NCI-H345 treated with DMSO at 0.1 percent for 48 hours (cell line): ENCODE measurements around the gene ADH5.
"Not testable (repeated sequence)": the region's sequence is repeated elsewhere in the genome, so short reads cannot be mapped to it uniquely, and the experiment has no call there.

ENCODE experiments used
- DNase-seq: peaks from one replicate; lab custom pipeline; 2025; ENCODE audit not compliant: unreplicated experiment; lab: John Stamatoyannopoulos, UW

The ADH5 gene

GRCh38 chr4:99038213-99038612 lies 50.4 kb downstream of the ADH5 start:
- no peak for DNase-seq

- no peak for DNase-seq
Measured at GRCh38 chr4:99033956-99034355, 54.6 kb downstream of the ADH5 start.

- DNase-seq: no peak
Measured at GRCh38 chr4:99029852-99030251, 58.7 kb downstream of the ADH5 start.

- no peak for DNase-seq
Measured at GRCh38 chr4:99029018-99029735, 59.4 kb downstream of the ADH5 start.

GRCh38 chr4:99028187-99028586 lies 60.4 kb downstream of the ADH5 start:
- DNase-seq: no peak

GRCh38 chr4:99027304-99027703 lies 61.3 kb downstream of the ADH5 start:
- DNase-seq: no peak

- DNase-seq: no peak
Measured at GRCh38 chr4:99025506-99025905, 63.1 kb downstream of the ADH5 start.

GRCh38 chr4:99024481-99025275 lies 63.9 kb downstream of the ADH5 start:
- no peak for DNase-seq

GRCh38 chr4:99023800-99024251 lies 64.8 kb downstream of the ADH5 start:
- not testable (repeated sequence) for DNase-seq

- DNase-seq: no peak
Measured at GRCh38 chr4:99022566-99022965, 66.0 kb downstream of the ADH5 start.

- no peak for DNase-seq
Measured at GRCh38 chr4:99021386-99021785, 67.2 kb downstream of the ADH5 start.
